BLaER1 (cell line): ENCODE measurements around the gene COL5A2.

Source experiments
- H3K27ac ChIP-seq: shearing (Covaris generic); formaldehyde crosslinking; 2 replicates; pipeline ENCODE4 v1.8.1; 2022
- H3K27me3 ChIP-seq: shearing (Covaris generic); formaldehyde crosslinking; 2 replicates; pipeline ENCODE4 v1.8.1; 2022
- H3K36me3 ChIP-seq: shearing (Covaris generic); formaldehyde crosslinking; 2 replicates; pipeline ENCODE4 v1.8.1; 2022
- H3K4me1 ChIP-seq: shearing (Covaris generic); formaldehyde crosslinking; 2 replicates; pipeline ENCODE4 v1.8.1; 2022
- H3K4me2 ChIP-seq: shearing (Covaris generic); formaldehyde crosslinking; 2 replicates; pipeline ENCODE4 v1.8.1; 2022
- H3K4me3 ChIP-seq: shearing (Covaris generic); formaldehyde crosslinking; 2 replicates; pipeline ENCODE4 v1.8.1; 2022
- H3K9ac ChIP-seq: shearing (Covaris generic); formaldehyde crosslinking; 2 replicates; pipeline ENCODE4 v1.8.1; 2022
- H3K9me3 ChIP-seq: shearing (Covaris generic); formaldehyde crosslinking; 2 replicates; pipeline ENCODE4 v1.8.1; 2022
- H4K20me1 ChIP-seq: shearing (Covaris generic); formaldehyde crosslinking; 2 replicates; pipeline ENCODE4 v1.8.1; 2022
- Cebpa-rat ChIP-seq: shearing (Covaris generic); IDR thresholded peaks from 2 replicates; pipeline ENCODE4 v1.8.1; 2022

Gene COL5A2

GRCh38 chr2:189134485-189134884 is 45.1 kb downstream of the COL5A2 start:
- H3K27ac ChIP-seq: no peak overlapping the region
- H4K20me1 ChIP-seq: no peaks in the 10 kb centered on the region
- H3K36me3 ChIP-seq: no peaks in the 10 kb centered on the region
- H3K9ac ChIP-seq: no peak overlapping the region
- no peak for TF ChIP-seq Cebpa-rat
- H3K9me3 ChIP-seq: no peaks in the 10 kb centered on the region
- no peaks in the 10 kb centered on the region for H3K4me1 ChIP-seq
- H3K27me3 ChIP-seq: no peaks in the 10 kb centered on the region
- H3K4me2 ChIP-seq: no peak overlapping the region
- no peak overlapping the region for H3K4me3 ChIP-seq

- Histone ChIP-seq H3K4me2 (no peak overlapping the region), H3K4me1 (no peaks in the 10 kb centered on the region), H3K27me3 (no peaks in the 10 kb centered on the region), H3K36me3 (no peaks in the 10 kb centered on the region), H3K4me3 (no peak overlapping the region), H4K20me1 (no peaks in the 10 kb centered on the region), H3K9ac (no peak overlapping the region), H3K27ac (no peak overlapping the region), H3K9me3 (no peaks in the 10 kb centered on the region)
- TF ChIP-seq Cebpa-rat: no peak
These were observed 47.6 kb downstream of the COL5A2 start for GRCh38 chr2:189131991-189132390.

GRCh38 chr2:189129971-189130370 is 49.6 kb downstream of the COL5A2 start:
- H3K4me3 ChIP-seq: no peak overlapping the region
- H3K4me1 ChIP-seq: no peaks in the 10 kb centered on the region
- TF ChIP-seq Cebpa-rat: no peak
- no peak overlapping the region for H3K27ac ChIP-seq
- no peaks in the 10 kb centered on the region for H3K36me3 ChIP-seq
- no peak overlapping the region for H3K9ac ChIP-seq
- H4K20me1 ChIP-seq: no peaks in the 10 kb centered on the region
- H3K27me3 ChIP-seq: no peaks in the 10 kb centered on the region
- H3K4me2 ChIP-seq: no peak overlapping the region
- no peaks in the 10 kb centered on the region for H3K9me3 ChIP-seq

DNA sequence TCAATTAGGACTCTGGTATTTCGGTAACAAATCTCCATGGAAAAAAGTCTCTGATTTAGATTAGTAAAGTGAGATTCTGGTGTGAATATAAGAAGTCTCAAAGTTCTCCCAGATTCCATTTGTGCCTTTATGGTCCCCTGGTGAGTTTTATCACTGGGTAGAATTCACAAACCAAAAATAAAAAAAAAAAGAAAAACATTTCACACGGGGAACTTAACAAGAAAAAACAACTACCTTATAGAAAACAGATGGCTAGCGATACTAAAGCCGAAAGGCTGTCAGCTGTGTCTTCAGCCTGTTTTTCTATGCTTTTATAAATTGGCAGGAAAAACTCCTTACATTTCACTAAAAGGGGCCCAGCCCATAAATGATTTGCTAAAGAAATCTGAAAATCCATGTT is 50.6 kb downstream of the COL5A2 start:
- no peaks in the 10 kb centered on the region for H3K9me3 ChIP-seq
- no peaks in the 10 kb centered on the region for H4K20me1 ChIP-seq
- no peak overlapping the region for H3K4me2 ChIP-seq
- no peak overlapping the region for H3K4me3 ChIP-seq
- H3K4me1 ChIP-seq: no peaks in the 10 kb centered on the region
- no peaks in the 10 kb centered on the region for H3K27me3 ChIP-seq
- TF ChIP-seq Cebpa-rat: no peak
- no peak overlapping the region for H3K27ac ChIP-seq
- H3K9ac ChIP-seq: no peak overlapping the region
- H3K36me3 ChIP-seq: no peaks in the 10 kb centered on the region

- Histone ChIP-seq H3K27me3 (no peaks in the 10 kb centered on the region), H3K4me3 (no peak overlapping the region), H3K27ac (no peak overlapping the region), H3K9ac (no peak overlapping the region), H3K4me1 (no peaks in the 10 kb centered on the region), H3K36me3 (no peaks in the 10 kb centered on the region), H3K9me3 (no peaks in the 10 kb centered on the region), H4K20me1 (no peaks in the 10 kb centered on the region), H3K4me2 (no peak overlapping the region)
- no peak for TF ChIP-seq Cebpa-rat
These were observed 51.8 kb downstream of the COL5A2 start for GRCh38 chr2:189127756-189128155.

DNA sequence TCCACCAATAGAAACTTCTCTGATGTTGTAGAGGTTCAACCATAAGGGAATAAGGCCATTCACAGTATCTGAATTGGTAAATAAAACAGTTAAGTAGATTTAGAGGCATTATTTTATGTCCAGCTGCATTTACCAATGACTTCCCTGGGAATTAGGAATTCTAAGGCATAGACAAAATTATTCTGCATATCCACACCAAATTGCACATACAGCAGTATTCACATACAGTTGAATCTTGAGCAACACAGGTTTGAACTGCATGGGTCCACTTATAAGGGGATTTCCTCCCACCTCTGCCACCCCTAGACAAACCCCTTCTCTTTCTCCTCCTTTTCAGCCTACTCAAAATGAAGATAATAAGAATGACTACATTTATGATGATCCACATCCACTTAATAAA is 54.4 kb downstream of the COL5A2 start:
- Histone ChIP-seq H3K36me3 (no peaks in the 10 kb centered on the region), H3K9ac (no peak overlapping the region), H3K4me2 (no peak overlapping the region), H3K4me3 (no peak overlapping the region), H4K20me1 (no peaks in the 10 kb centered on the region), H3K4me1 (no peaks in the 10 kb centered on the region), H3K27me3 (no peaks in the 10 kb centered on the region), H3K9me3 (no peaks in the 10 kb centered on the region), H3K27ac (no peak overlapping the region)
- TF ChIP-seq Cebpa-rat: no peak

- no peak for TF ChIP-seq Cebpa-rat
- Histone ChIP-seq H3K4me1 (no peaks in the 10 kb centered on the region), H3K27ac (no peak overlapping the region), H4K20me1 (no peaks in the 10 kb centered on the region), H3K27me3 (no peaks in the 10 kb centered on the region), H3K4me2 (no peak overlapping the region), H3K4me3 (no peak overlapping the region), H3K9ac (no peak overlapping the region), H3K9me3 (no peaks in the 10 kb centered on the region), H3K36me3 (no peaks in the 10 kb centered on the region)
These were observed 55.4 kb downstream of the COL5A2 start for GRCh38 chr2:189124175-189124574.

- Histone ChIP-seq H3K9ac (no peak overlapping the region), H3K4me1 (no peaks in the 10 kb centered on the region), H3K9me3 (no peaks in the 10 kb centered on the region), H4K20me1 (no peaks in the 10 kb centered on the region), H3K4me3 (no peak overlapping the region), H3K27me3 (no peaks in the 10 kb centered on the region), H3K27ac (no peak overlapping the region), H3K4me2 (no peak overlapping the region), H3K36me3 (no peaks in the 10 kb centered on the region)
- no peak for TF ChIP-seq Cebpa-rat
These were observed 61.2 kb downstream of the COL5A2 start for GRCh38 chr2:189118386-189118785.

GRCh38 chr2:189116979-189117378 is 62.6 kb downstream of the COL5A2 start:
- H3K27me3 ChIP-seq: no peaks in the 10 kb centered on the region
- H4K20me1 ChIP-seq: no peaks in the 10 kb centered on the region
- no peaks in the 10 kb centered on the region for H3K36me3 ChIP-seq
- H3K9ac ChIP-seq: no peak overlapping the region
- no peak overlapping the region for H3K4me3 ChIP-seq
- no peak for TF ChIP-seq Cebpa-rat
- H3K27ac ChIP-seq: no peak overlapping the region
- no peak overlapping the region for H3K4me2 ChIP-seq
- no peaks in the 10 kb centered on the region for H3K9me3 ChIP-seq
- H3K4me1 ChIP-seq: no peaks in the 10 kb centered on the region

DNA sequence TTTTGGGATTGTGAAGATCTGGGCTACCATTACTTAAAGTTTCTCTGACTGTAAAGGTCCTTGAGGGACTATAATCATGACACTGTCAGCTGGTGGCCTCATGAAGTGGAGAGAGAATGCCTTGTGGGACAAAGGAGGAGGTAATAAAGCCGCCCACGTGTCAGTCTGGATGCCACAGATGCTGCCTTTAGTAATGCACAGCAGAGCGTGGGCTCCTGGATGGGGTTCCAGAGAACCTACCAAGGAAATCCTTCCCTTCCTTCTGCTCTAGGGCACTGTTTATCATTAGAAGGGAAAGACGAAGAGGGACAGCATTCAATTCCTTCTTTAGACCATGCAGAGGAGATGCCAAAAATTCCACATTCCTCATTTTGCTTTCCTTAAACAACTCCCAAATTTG is 63.5 kb downstream of the COL5A2 start:
- Histone ChIP-seq H3K4me3 (no peak overlapping the region), H3K36me3 (no peaks in the 10 kb centered on the region), H4K20me1 (no peaks in the 10 kb centered on the region), H3K9me3 (no peaks in the 10 kb centered on the region), H3K27ac (no peak overlapping the region), H3K27me3 (no peaks in the 10 kb centered on the region), H3K4me1 (no peaks in the 10 kb centered on the region), H3K9ac (no peak overlapping the region), H3K4me2 (no peak overlapping the region)
- TF ChIP-seq Cebpa-rat: no peak

GRCh38 chr2:189115126-189115525 is 64.4 kb downstream of the COL5A2 start:
- no peak overlapping the region for H3K27ac ChIP-seq

More at GRCh38 chr2:189115126-189115525, 64.4 kb downstream of the COL5A2 start:
- Histone ChIP-seq H4K20me1 (no peaks in the 10 kb centered on the region), H3K4me3 (no peak overlapping the region), H3K27me3 (no peaks in the 10 kb centered on the region), H3K36me3 (no peaks in the 10 kb centered on the region), H3K9ac (no peak overlapping the region), H3K9me3 (no peaks in the 10 kb centered on the region), H3K4me1 (no peaks in the 10 kb centered on the region), H3K4me2 (no peak overlapping the region)
- no peak for TF ChIP-seq Cebpa-rat
